ENCODE measurements around the gene LRP1. TPM values are rescaled to one million over a fixed set of nuclear protein-coding genes. Genes with fewer than 3 reads are reported as not detected.

Gene LRP1
- total and polyA plus RNA-seq, 2 experiments from 2014 or later: 26.6 to 145 TPM

DNA sequence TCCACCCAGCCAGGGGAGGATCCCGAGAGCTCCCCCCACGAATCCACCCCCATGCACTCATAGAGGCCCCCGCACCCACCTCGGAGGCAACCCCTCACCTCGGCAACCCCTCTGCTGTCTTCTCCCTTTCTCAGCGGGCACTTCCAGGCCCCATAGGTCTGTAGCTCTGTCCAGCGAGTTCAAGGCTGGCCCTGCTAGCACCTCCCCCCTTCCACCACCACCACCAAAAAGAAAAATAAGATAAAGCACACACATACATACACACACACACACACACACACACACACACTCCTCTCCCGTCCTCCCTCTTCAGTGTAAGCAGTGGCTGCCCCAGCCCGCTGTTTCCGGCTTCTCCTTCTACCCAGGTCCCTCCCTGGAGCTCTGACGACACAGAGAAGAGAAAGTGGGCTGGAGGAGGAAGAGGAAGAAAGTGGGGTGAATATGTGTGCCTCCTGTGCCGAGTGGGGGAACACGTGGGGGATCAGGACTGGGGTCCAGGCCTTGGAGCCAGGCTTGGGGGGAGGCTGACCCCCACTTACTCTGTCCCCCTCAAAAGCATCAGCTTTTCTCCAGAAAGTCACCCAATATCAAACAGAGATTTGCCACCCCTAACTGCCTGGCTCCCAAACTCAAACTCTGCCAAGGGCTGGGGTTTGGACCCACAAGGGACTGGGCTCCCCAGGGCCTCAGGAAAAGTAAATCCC lies 17.1 kb upstream of the LRP1 start, which contains the start of gene STAT6 (continued):
- TF ChIP-seq, protein P1, sequence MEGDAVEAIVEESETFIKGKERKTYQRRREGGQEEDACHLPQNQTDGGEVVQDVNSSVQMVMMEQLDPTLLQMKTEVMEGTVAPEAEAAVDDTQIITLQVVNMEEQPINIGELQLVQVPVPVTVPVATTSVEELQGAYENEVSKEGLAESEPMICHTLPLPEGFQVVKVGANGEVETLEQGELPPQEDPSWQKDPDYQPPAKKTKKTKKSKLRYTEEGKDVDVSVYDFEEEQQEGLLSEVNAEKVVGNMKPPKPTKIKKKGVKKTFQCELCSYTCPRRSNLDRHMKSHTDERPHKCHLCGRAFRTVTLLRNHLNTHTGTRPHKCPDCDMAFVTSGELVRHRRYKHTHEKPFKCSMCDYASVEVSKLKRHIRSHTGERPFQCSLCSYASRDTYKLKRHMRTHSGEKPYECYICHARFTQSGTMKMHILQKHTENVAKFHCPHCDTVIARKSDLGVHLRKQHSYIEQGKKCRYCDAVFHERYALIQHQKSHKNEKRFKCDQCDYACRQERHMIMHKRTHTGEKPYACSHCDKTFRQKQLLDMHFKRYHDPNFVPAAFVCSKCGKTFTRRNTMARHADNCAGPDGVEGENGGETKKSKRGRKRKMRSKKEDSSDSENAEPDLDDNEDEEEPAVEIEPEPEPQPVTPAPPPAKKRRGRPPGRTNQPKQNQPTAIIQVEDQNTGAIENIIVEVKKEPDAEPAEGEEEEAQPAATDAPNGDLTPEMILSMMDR (conservative IDR thresholded peaks at IDR 0.05; ENCODE audit: low read depth in 2 of 2): peak in 1 of 2 experiments; percentile 37; a peak in 2 of 4 replicates

- DNase-seq (ENCODE audit: low spot score) (no peak), ATAC-seq (no peak)
- no peak overlapping the region for H2AFZ ChIP-seq
- no peaks in the 10 kb centered on the region for H3K36me3 ChIP-seq (ENCODE audit: insufficient read depth)
- no peaks in the 10 kb centered on the region for H4K20me1 ChIP-seq (replicated peaks; ENCODE audit: insufficient read depth)
- H3K79me2 ChIP-seq (replicated peaks; ENCODE audit: insufficient read depth): peaks cover 9% of the 10 kb centered on the region
- H3K4me3 Mint-ChIP-seq: peak overlapping the region; percentile 7; the same call in 1 of the 3 replicates
- H3K27me3 Mint-ChIP-seq (ENCODE audit: insufficient read depth, low read depth, poor library complexity): peaks cover 24% of the 10 kb centered on the region
- TF ChIP-seq ZNF462 (CRISPR knock-in tag; IDR thresholded peaks at IDR 0.05) (no peak), NANOG (IDR thresholded peaks at IDR 0.05; ENCODE audit: borderline replicate concordance) (no peak), EZH2 (IDR thresholded peaks at IDR 0.05; ENCODE audit: low read depth, unreplicated experiment) (no peak), CREB1 (CRISPR knock-in tag; IDR thresholded peaks at IDR 0.05; ENCODE audit: low read depth) (no peak)
- TF ChIP-seq, protein P1 (conservative IDR thresholded peaks at IDR 0.05; ENCODE audit: low read depth in 2 of 2): peak; percentile 87 to 98; a peak in 3 of 4 replicates
- no peak overlapping the region for H3K27ac Mint-ChIP-seq
- H3K9me3 Mint-ChIP-seq: no peaks in the 10 kb centered on the region; the same call in 1 of the 3 replicates
- peaks cover 2% of the 10 kb centered on the region; the same call in 1 of the 3 replicates for H3K36me3 Mint-ChIP-seq (ENCODE audit: low read depth)
- peaks cover 31% of the 10 kb centered on the region for H3K4me1 Mint-ChIP-seq
- H3K9me2 ChIP-seq (ENCODE audit: insufficient read depth): no peaks in the 10 kb centered on the region
- peaks cover 6% of the 10 kb centered on the region for H3F3A ChIP-seq (replicated peaks; ENCODE audit: low read depth)
- no peak overlapping the region; the same call in 1 of the 2 replicates for H3K4me3 ChIP-seq
- H3K27ac ChIP-seq (ENCODE audit: low read depth): no peak overlapping the region
- H3K4me1 ChIP-seq (ENCODE audit: insufficient read depth): peaks cover 20% of the 10 kb centered on the region
- H3K27me3 ChIP-seq (ENCODE audit: insufficient read depth): no peaks in the 10 kb centered on the region
- 0 out of 2 replicates have a peak overlapping the region, but pooled peaks have one; percentile 53 for H3K4me2 ChIP-seq
These were observed 15.6 kb upstream of the LRP1 start for GRCh38 chr12:57112492-57113294.
